ENCODE data around the gene ALPI. TPM values are rescaled to one million over a fixed set of nuclear protein-coding genes. Genes with fewer than 3 reads are reported as not detected.
"Not testable (repeated sequence)": the region's sequence is repeated elsewhere in the genome, so short reads cannot be mapped to it uniquely, and the experiment has no call there.

The ALPI gene
- total and polyA plus RNA-seq, 9 donors: 0.63 to 3.7 TPM; not detected in 7

- Histone ChIP-seq H3K4me3 (ENCODE audit: low read length) (no peak overlapping the region), H3K27me3 (ENCODE audit: control insufficient read depth, insufficient read depth, low read length) (peaks cover 4% of the 10 kb centered on the region), H3K36me3 (ENCODE audit: control insufficient read depth, insufficient read depth, low read length) (no peaks in the 10 kb centered on the region), H3K27ac (ENCODE audit: low read length) (no peak overlapping the region), H3K4me1 (ENCODE audit: control insufficient read depth, insufficient read depth, low read length) (peaks cover under 1% of the 10 kb centered on the region), H3K9me3 (replicated peaks; ENCODE audit: control insufficient read depth, low read depth, low read length) (no peaks in the 10 kb centered on the region)
- WGBS (ENCODE audit: insufficient coverage): 79% methylated on average over 12 of the region's 12 CpGs
- DNase-seq: no peak
These were observed 21.2 kb upstream of the ALPI start for GRCh38 chr2:232434563-232435374.

- Histone ChIP-seq H3K4me1 (ENCODE audit: control insufficient read depth, insufficient read depth, low read length) (peaks cover 3% of the 10 kb centered on the region), H3K4me3 (ENCODE audit: low read length) (no peak overlapping the region), H3K27me3 (ENCODE audit: control insufficient read depth, insufficient read depth, low read length) (peaks cover 4% of the 10 kb centered on the region), H3K27ac (ENCODE audit: low read length) (no peak overlapping the region), H3K9me3 (replicated peaks; ENCODE audit: control insufficient read depth, low read depth, low read length) (no peaks in the 10 kb centered on the region), H3K36me3 (ENCODE audit: control insufficient read depth, insufficient read depth, low read length) (no peaks in the 10 kb centered on the region)
- DNase-seq: no peak
- WGBS (ENCODE audit: insufficient coverage): 70% methylated on average over 4 of the region's 4 CpGs
These were observed 20.6 kb upstream of the ALPI start for GRCh38 chr2:232435375-232435648.

DNA sequence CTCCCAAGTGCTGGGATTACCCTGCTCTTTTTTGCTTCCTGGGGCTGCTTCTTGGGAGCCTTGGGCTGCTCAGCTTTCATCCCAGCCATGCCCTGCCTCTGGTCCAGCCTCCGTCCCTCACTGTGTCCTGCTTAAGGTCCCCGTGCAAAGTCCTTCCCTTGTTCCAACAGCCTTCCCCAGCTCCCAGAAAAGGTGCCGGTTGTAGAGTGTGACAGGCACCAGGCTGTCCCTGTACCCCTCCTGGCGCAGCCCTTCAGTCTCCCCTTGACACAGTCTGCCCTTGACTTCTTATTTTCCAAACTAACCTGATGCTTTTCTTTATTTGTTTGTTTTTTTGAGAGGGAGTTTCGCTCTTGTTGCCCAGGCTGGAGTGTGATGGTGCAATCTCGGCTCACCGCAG is 20.1 kb upstream of the ALPI start:
- H3K9me3 ChIP-seq (replicated peaks; ENCODE audit: control insufficient read depth, low read depth, low read length): no peaks in the 10 kb centered on the region
- 76% methylated on average over 5 of the region's 7 CpGs for WGBS (ENCODE audit: insufficient coverage)
- peaks cover 4% of the 10 kb centered on the region for H3K27me3 ChIP-seq (ENCODE audit: control insufficient read depth, insufficient read depth, low read length)
- H3K27ac ChIP-seq (ENCODE audit: low read length): no peak overlapping the region
- peaks cover 3% of the 10 kb centered on the region for H3K4me1 ChIP-seq (ENCODE audit: control insufficient read depth, insufficient read depth, low read length)
- DNase-seq: no peak
- H3K36me3 ChIP-seq (ENCODE audit: control insufficient read depth, insufficient read depth, low read length): no peaks in the 10 kb centered on the region
- no peak overlapping the region for H3K4me3 ChIP-seq (ENCODE audit: low read length)

GRCh38 chr2:232436381-232437194 is 19.4 kb upstream of the ALPI start:
- H3K4me1 ChIP-seq (ENCODE audit: control insufficient read depth, insufficient read depth, low read length): peaks cover 3% of the 10 kb centered on the region
- no peak overlapping the region for H3K27ac ChIP-seq (ENCODE audit: low read length)
- no peak for DNase-seq
- no peaks in the 10 kb centered on the region for H3K36me3 ChIP-seq (ENCODE audit: control insufficient read depth, insufficient read depth, low read length)
- H3K4me3 ChIP-seq (ENCODE audit: low read length): no peak overlapping the region
- no peaks in the 10 kb centered on the region for H3K9me3 ChIP-seq (replicated peaks; ENCODE audit: control insufficient read depth, low read depth, low read length)
- peaks cover 4% of the 10 kb centered on the region for H3K27me3 ChIP-seq (ENCODE audit: control insufficient read depth, insufficient read depth, low read length)
- WGBS (ENCODE audit: insufficient coverage): 89% methylated on average over 10 of the region's 15 CpGs

- WGBS (ENCODE audit: insufficient coverage): 87% methylated on average over 12 of the region's 12 CpGs
- peaks cover 4% of the 10 kb centered on the region for H3K27me3 ChIP-seq (ENCODE audit: control insufficient read depth, insufficient read depth, low read length)
These were observed 18.8 kb upstream of the ALPI start for GRCh38 chr2:232437195-232437571.

DNA sequence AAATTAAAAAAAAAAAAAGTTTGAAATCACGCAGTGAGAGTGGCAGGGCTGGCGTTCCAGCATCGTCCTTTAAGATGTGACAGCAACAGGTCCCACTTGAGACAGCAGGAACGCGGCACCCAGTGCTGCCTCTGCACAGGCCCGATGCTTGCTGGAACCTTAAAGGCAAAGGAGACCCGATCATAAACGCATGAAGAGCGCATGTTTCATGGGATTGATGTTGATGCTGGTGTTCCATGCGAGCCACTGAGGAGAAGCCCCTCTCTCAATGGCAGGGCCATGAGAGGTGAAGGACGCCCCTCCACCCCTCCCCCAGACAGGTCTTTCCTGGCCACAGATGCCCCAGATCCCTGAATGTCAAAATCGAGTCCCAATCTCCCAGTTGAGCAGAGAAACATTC is 17.9 kb upstream of the ALPI start:
- WGBS (ENCODE audit: insufficient coverage): 74% methylated on average over 8 of the region's 12 CpGs

More at GRCh38 chr2:232437195-232437571, 18.8 kb upstream of the ALPI start:
- H3K36me3 ChIP-seq (ENCODE audit: control insufficient read depth, insufficient read depth, low read length): no peaks in the 10 kb centered on the region
- DNase-seq: no peak
- H3K4me3 ChIP-seq (ENCODE audit: low read length): no peak overlapping the region
- no peak overlapping the region for H3K27ac ChIP-seq (ENCODE audit: low read length)
- H3K9me3 ChIP-seq (replicated peaks; ENCODE audit: control insufficient read depth, low read depth, low read length): no peaks in the 10 kb centered on the region
- peaks cover 6% of the 10 kb centered on the region for H3K4me1 ChIP-seq (ENCODE audit: control insufficient read depth, insufficient read depth, low read length)

DNA sequence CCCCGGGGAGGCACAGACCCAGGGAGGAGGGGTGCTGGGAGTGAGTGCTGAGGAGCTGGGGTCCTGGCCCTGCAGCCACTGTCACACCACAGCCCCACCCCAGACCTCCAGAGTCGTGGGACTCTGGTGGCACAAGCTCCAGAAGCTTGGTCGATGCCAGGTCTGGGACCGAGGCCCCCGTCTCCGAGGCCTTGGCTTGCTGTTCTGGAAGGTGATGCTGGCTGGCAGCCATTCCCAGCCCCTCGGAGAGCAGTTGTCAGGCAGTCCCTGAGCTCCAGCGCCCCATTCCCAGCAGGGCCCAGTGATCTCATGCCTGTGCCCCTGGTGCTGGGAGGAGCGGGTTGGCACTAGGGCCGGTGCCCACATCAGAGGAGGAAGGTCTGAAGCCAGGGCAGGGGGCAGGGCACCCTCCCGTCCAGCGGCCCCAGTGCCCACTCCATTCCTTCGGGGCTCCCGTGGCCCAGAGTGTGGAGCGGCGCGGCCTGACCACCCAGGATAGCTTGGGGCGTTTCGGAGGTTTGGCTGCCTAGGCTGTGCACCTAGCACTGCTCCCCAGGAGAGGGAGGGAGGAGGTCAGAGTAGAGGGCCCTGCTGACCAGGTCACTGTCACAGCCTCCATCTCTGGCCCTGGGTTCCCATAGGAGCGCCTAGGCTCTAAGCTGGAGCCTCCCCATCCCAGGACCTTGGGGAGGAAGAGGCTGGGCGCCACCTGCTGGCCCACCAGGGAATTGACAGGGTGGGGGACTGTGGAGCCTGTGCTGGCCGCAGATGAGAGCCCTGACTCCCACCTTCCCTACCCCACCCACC is 16.8 kb upstream of the ALPI start:
- WGBS (ENCODE audit: insufficient coverage): 86% methylated on average over 16 of the region's 22 CpGs
- no peak overlapping the region for H3K4me3 ChIP-seq (ENCODE audit: low read length)
- peaks cover 11% of the 10 kb centered on the region for H3K4me1 ChIP-seq (ENCODE audit: control insufficient read depth, insufficient read depth, low read length)
- peaks cover 4% of the 10 kb centered on the region for H3K27me3 ChIP-seq (ENCODE audit: control insufficient read depth, insufficient read depth, low read length)
- no peak overlapping the region for H3K27ac ChIP-seq (ENCODE audit: low read length)
- H3K36me3 ChIP-seq (ENCODE audit: control insufficient read depth, insufficient read depth, low read length): no peaks in the 10 kb centered on the region
- DNase-seq: no peak
- H3K9me3 ChIP-seq (replicated peaks; ENCODE audit: control insufficient read depth, low read depth, low read length): no peaks in the 10 kb centered on the region

More for the DNA sequence above, 17.9 kb upstream of the ALPI start:
- Histone ChIP-seq H3K27me3 (ENCODE audit: control insufficient read depth, insufficient read depth, low read length) (peaks cover 4% of the 10 kb centered on the region), H3K4me3 (ENCODE audit: low read length) (no peak overlapping the region), H3K4me1 (ENCODE audit: control insufficient read depth, insufficient read depth, low read length) (peaks cover 8% of the 10 kb centered on the region), H3K9me3 (replicated peaks; ENCODE audit: control insufficient read depth, low read depth, low read length) (no peaks in the 10 kb centered on the region), H3K27ac (ENCODE audit: low read length) (no peak overlapping the region), H3K36me3 (ENCODE audit: control insufficient read depth, insufficient read depth, low read length) (no peaks in the 10 kb centered on the region)
- no peak for DNase-seq

GRCh38 chr2:232439758-232440135 is 16.2 kb upstream of the ALPI start:
- no peaks in the 10 kb centered on the region for H3K36me3 ChIP-seq (ENCODE audit: control insufficient read depth, insufficient read depth, low read length)
- peaks cover 11% of the 10 kb centered on the region for H3K4me1 ChIP-seq (ENCODE audit: control insufficient read depth, insufficient read depth, low read length)
- H3K27ac ChIP-seq (ENCODE audit: low read length): no peak overlapping the region
- WGBS (ENCODE audit: insufficient coverage): 40% methylated on average over 2 of the region's 5 CpGs
- H3K4me3 ChIP-seq (ENCODE audit: low read length): no peak overlapping the region
- no peak for DNase-seq
- H3K9me3 ChIP-seq (replicated peaks; ENCODE audit: control insufficient read depth, low read depth, low read length): no peaks in the 10 kb centered on the region
- H3K27me3 ChIP-seq (ENCODE audit: control insufficient read depth, insufficient read depth, low read length): peaks cover 4% of the 10 kb centered on the region

DNA sequence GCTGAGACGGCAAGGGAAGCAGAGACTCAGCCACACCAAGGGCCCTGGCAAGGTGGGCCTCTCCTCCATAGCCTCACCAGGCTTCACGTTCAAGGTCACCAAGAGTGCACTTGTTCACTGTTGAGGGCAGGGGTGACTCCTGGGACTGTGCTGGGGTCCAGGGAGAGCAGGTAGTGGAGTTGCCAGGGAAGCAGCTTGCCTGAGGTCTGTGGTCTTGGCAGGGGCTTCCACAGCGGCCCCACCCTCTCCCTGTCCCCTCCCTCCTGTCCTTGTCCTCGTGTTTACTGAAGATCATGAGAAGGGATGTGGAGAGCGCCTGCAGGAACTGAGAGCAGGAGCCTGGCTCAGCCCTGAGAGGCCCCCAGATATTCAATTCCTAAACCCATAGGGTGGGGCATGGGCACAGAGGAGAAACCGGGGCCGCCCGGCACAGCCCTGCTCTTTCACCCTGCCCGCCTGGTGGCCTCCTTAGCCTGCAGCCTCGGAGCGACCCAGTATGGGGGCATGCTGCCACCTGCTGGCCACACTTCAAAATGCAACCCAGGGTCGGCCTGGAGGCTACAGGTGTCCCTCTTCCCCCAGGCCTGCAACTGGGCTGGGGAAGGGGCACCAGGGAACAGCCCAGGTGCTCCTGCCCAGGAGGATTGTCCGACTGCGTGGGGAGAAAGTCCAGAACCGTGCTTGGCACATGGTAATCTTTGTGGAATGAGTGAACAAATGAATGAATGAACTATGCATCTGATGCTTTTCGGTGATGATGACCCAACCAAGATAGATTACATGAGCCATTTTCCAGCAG is 15.5 kb upstream of the ALPI start:
- H3K9me3 ChIP-seq (replicated peaks; ENCODE audit: control insufficient read depth, low read depth, low read length); H3K27me3 ChIP-seq (ENCODE audit: control insufficient read depth, insufficient read depth, low read length); H3K4me3 ChIP-seq (ENCODE audit: low read length); H3K27ac ChIP-seq (ENCODE audit: low read length); H3K36me3 ChIP-seq (ENCODE audit: control insufficient read depth, insufficient read depth, low read length): not testable (repeated sequence)
- peak; percentile 72 for DNase-seq
- peaks cover 11% of the 10 kb centered on the region for H3K4me1 ChIP-seq (ENCODE audit: control insufficient read depth, insufficient read depth, low read length)
- 12% methylated on average over 11 of the region's 16 CpGs for WGBS (ENCODE audit: insufficient coverage)

All from muscle of leg (tissue), 11 donors.